Activated CD8-positive, alpha-beta T cell treated with anti-CD3 and anti-CD28 coated beads for 36 hours (primary cell): ENCODE data around the gene TMEM171. TPM values are rescaled to one million over a fixed set of nuclear protein-coding genes. Genes with fewer than 3 reads are reported as not detected.

Source experiments
- ATAC-seq: fragments of 200-7000 bp; cut with Tn5 transposase; one replicate; pipeline ENCODE4 v1.10.0; 2021; ENCODE audit warnings: mild to moderate bottlenecking, moderate library complexity
- CTCF ChIA-PET: fragments of 350-600 bp; sonication (Branson Sonifier 250); formaldehyde crosslinking; loops from one replicate; lab custom pipeline; 2021; ENCODE audit warnings: antibody characterized with exemption; lab: Charles Lee
- POLR2A ChIA-PET: fragments of 350-600 bp; sonication (Branson Sonifier 250); formaldehyde crosslinking; loops from one replicate; lab custom pipeline; 2021; ENCODE audit warnings: antibody characterized with exemption; lab: Charles Lee
- DNase-seq: peaks from one replicate; pipeline ENCODE4 v3.0.0-alpha.2; 2020
- H3K27ac Mint-ChIP-seq: one replicate; pipeline ENCODE4 v1.8.0; 2021; ENCODE audit warnings: mild to moderate bottlenecking, mixed read lengths
- H3K27me3 Mint-ChIP-seq: one replicate; pipeline ENCODE4 v1.8.0; 2021; ENCODE audit warnings: mixed read lengths
- H3K36me3 Mint-ChIP-seq: one replicate; pipeline ENCODE4 v1.8.0; 2021; ENCODE audit warnings: low read depth, mixed read lengths
- H3K4me1 Mint-ChIP-seq: one replicate; pipeline ENCODE4 v1.8.0; 2021; ENCODE audit warnings: low read depth, mixed read lengths
- H3K4me3 Mint-ChIP-seq: one replicate; pipeline ENCODE4 v1.8.0; 2021; ENCODE audit warnings: mild to moderate bottlenecking, moderate library complexity, mixed read lengths
- H3K9me3 Mint-ChIP-seq: one replicate; pipeline ENCODE4 v1.8.0; 2021; ENCODE audit warnings: mixed read lengths
- CTCF ChIP-seq: fragments of 200-600 bp; IDR thresholded peaks from one replicate; pipeline ENCODE4 v1.8.0; 2022; ENCODE audit warnings: antibody characterized with exemption, mild to moderate bottlenecking
- intact Hi-C: fragments of 100-400 bp; cut with micrococcal nuclease; formaldehyde crosslinking; loops from one replicate; pipeline ENCODE4 v1.10.0; 2022
- total RNA-seq, 2 experiments: library from RNA; stranded (reverse); gene quantifications; one replicate each; pipeline ENCODE4 v1.2.3, GENCODE V29; 2021

TMEM171 gene
- total RNA-seq, 2 experiments from 2014 or later = not detected

GRCh38 chr5:73112359-73112758 lies 8.0 kb upstream of the TMEM171 start:
- intact Hi-C loops = no loop called here
- H3K27me3 Mint-ChIP-seq = peaks cover 58% of the 10 kb centered on the region
- H3K4me3 Mint-ChIP-seq = no peak overlapping the region
- TF ChIP-seq CTCF = no peak
- POLR2A ChIA-PET = no interaction called here
- CTCF ChIA-PET = interaction anchor here (1.6 kb wide), 1 partner anchor 89 kb away, joined by 4 read pairs; no protein-coding TSS in a partner anchor
- ATAC-seq (no peak), DNase-seq (no peak)
- H3K27ac Mint-ChIP-seq = no peak overlapping the region
- H3K4me1 Mint-ChIP-seq = no peaks in the 10 kb centered on the region
- no peaks in the 10 kb centered on the region for H3K36me3 Mint-ChIP-seq
- H3K9me3 Mint-ChIP-seq = peaks cover 3% of the 10 kb centered on the region

- no peak for ATAC-seq
- H3K4me1 Mint-ChIP-seq = no peaks in the 10 kb centered on the region
- H3K4me3 Mint-ChIP-seq = no peak overlapping the region
- no peaks in the 10 kb centered on the region for H3K36me3 Mint-ChIP-seq
- H3K9me3 Mint-ChIP-seq = no peaks in the 10 kb centered on the region
- H3K27ac Mint-ChIP-seq = no peak overlapping the region
- TF ChIP-seq CTCF = no peak
- ChIA-PET POLR2A (no interaction called here), CTCF (interaction anchor here (1.2 kb wide), 1 partner anchor 11 kb away, joined by 3 read pairs; no protein-coding TSS in a partner anchor)
- no peak for DNase-seq
- intact Hi-C loops = no loop called here
- peaks cover 60% of the 10 kb centered on the region for H3K27me3 Mint-ChIP-seq
Observed at GRCh38 chr5:73114044-73114688, 6.2 kb upstream of the TMEM171 start.

GRCh38 chr5:73115399-73116051 lies 4.8 kb upstream of the TMEM171 start:
- intact Hi-C loops = no loop called here
- TF ChIP-seq CTCF = no peak
- Mint-ChIP-seq H3K4me3 (no peak overlapping the region), H3K36me3 (no peaks in the 10 kb centered on the region), H3K27ac (no peak overlapping the region), H3K4me1 (peaks cover 6% of the 10 kb centered on the region), H3K9me3 (no peaks in the 10 kb centered on the region), H3K27me3 (peaks cover 60% of the 10 kb centered on the region)
- POLR2A ChIA-PET = no interaction called here
- ATAC-seq = no peak
- CTCF ChIA-PET = interaction anchor here (0.8 kb wide), 1 partner anchor 17 kb away, joined by 3 read pairs; no protein-coding TSS in a partner anchor
- no peak for DNase-seq

GRCh38 chr5:73116506-73116905 lies 3.9 kb upstream of the TMEM171 start:
- DNase-seq = no peak
- H3K9me3 Mint-ChIP-seq = no peaks in the 10 kb centered on the region
- ChIA-PET CTCF (no interaction called here), POLR2A (no interaction called here)
- no peak overlapping the region for H3K4me3 Mint-ChIP-seq
- intact Hi-C loops = no loop called here
- H3K27me3 Mint-ChIP-seq = peaks cover 64% of the 10 kb centered on the region
- no peak overlapping the region for H3K27ac Mint-ChIP-seq
- no peaks in the 10 kb centered on the region for H3K36me3 Mint-ChIP-seq
- no peak for ATAC-seq
- H3K4me1 Mint-ChIP-seq = peaks cover 11% of the 10 kb centered on the region
- TF ChIP-seq CTCF = no peak

GRCh38 chr5:73117088-73117740 lies 3.2 kb upstream of the TMEM171 start:
- peaks cover 11% of the 10 kb centered on the region for H3K4me1 Mint-ChIP-seq
- CTCF ChIA-PET = no interaction called here

More at GRCh38 chr5:73117088-73117740, 3.2 kb upstream of the TMEM171 start:
- no peaks in the 10 kb centered on the region for H3K36me3 Mint-ChIP-seq
- no peak overlapping the region for H3K27ac Mint-ChIP-seq
- no peak for DNase-seq
- ATAC-seq = no peak
- no peak for TF ChIP-seq CTCF
- H3K9me3 Mint-ChIP-seq = no peaks in the 10 kb centered on the region
- H3K4me3 Mint-ChIP-seq = no peak overlapping the region
- POLR2A ChIA-PET = no interaction called here
- intact Hi-C loops = no loop called here
- peaks cover 69% of the 10 kb centered on the region for H3K27me3 Mint-ChIP-seq
